GM23248 (cell line): ENCODE results near the gene CCL17.

ENCODE experiments used
- EZH2 ChIP-seq: fragments of 200-600 bp; sonication (generic); IDR thresholded peaks from 2 replicates; pipeline ENCODE4 v1.6.1; 2018; ENCODE audit warnings: antibody characterized with exemption, mild to moderate bottlenecking; ENCODE audit not compliant: insufficient read depth, poor library complexity, severe bottlenecking
- EZH2phosphoT487 ChIP-seq: fragments of 200-600 bp; sonication (generic); IDR thresholded peaks from 2 replicates; pipeline ENCODE4 v1.6.1; 2018; ENCODE audit warnings: antibody characterized with exemption, moderate library complexity, mild to moderate bottlenecking, low read depth; ENCODE audit not compliant: insufficient read depth

DNA sequence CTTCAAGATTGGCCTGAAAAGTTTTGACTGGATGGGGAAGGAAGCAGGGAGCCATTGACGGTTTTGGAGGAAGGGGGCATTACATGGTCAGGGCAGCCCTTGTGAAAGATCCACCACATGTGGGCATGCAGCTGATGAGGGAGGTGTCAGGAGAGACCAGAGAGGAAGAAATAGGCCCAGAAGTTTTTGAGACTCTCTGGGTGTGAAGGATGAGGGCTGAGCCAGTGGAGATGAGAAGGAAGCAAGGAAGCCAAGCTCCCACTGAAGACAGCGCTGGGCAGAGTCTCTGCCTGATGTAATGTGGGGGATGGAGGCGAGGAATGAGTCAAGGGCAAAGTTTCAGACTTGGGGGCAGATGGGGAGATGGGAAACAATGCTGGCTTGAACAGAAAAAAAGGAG is 530 bp downstream of the CCL17 start:
- no peak for TF ChIP-seq EZH2
- no peak for TF ChIP-seq EZH2phosphoT487
